Endothelial cell of umbilical vein (primary cell): ENCODE measurements around the gene CCDC40. TPM values are rescaled to one million over a fixed set of nuclear protein-coding genes. Genes with fewer than 3 reads are reported as not detected.

ENCODE experiments used
- BruUV-seq: library from RNA; stranded (reverse); fragments of 400-500 nt; replicated peaks from 2 replicates; lab custom pipeline; 2021; lab: Mats Ljungman, UMichigan
- CTCF ChIA-PET: fragments of 300-600, 350-600 bp; sonication (Branson Sonifier 250); formaldehyde crosslinking; loops from one replicate; lab custom pipeline; 2021; ENCODE audit warnings: antibody characterized with exemption, inconsistent platforms; lab: Charles Lee
- POLR2A ChIA-PET: fragments of 300-600, 350-600 bp; sonication (Branson Sonifier 250); formaldehyde crosslinking; loops from one replicate; lab custom pipeline; 2021; ENCODE audit warnings: antibody characterized with exemption, inconsistent platforms; lab: Charles Lee
- DNase-seq: peaks from one replicate; pipeline ENCODE4 v3.0.0-alpha.2; 2011; ENCODE audit warnings: low read depth, low spot score
- FAIRE-seq: peaks from 2 replicates; lab custom pipeline; 2011; peaks lifted over from hg19 to GRCh38; lab: Jason Lieb, UNC
- H2AFZ ChIP-seq: 2 replicates; pipeline ENCODE4 v1.6.0; 2012; ENCODE audit warnings: low read depth, low read length, control low read depth, inconsistent platforms
- H3K27ac ChIP-seq: 2 replicates; pipeline ENCODE4 v1.5.1; 2011; ENCODE audit warnings: low read depth, mild to moderate bottlenecking, control low read depth, low read length, moderate library complexity; ENCODE audit not compliant: insufficient read depth
- H3K27me3 ChIP-seq, 2 experiments: 2 replicates each; pipeline versions ENCODE4 v1.6.0 to v1.6.1; 2011; ENCODE audit warnings: low read length in 2 of 2, mixed read lengths in 1 of 2; ENCODE audit not compliant: control insufficient read depth in 2 of 2, insufficient read depth in 2 of 2
- H3K36me3 ChIP-seq, 2 experiments: 2 replicates in 1 of 2; 3 replicates in 1 of 2; pipeline ENCODE4 v1.5.1; 2011; ENCODE audit warnings: low read length in 2 of 2, mild to moderate bottlenecking in 1 of 2, moderate library complexity in 1 of 2; ENCODE audit not compliant: control insufficient read depth in 2 of 2, insufficient read depth in 2 of 2; ENCODE audit errors: extremely low read depth in 1 of 2
- H3K4me1 ChIP-seq: 3 replicates; pipeline ENCODE4 v1.5.1; 2011; ENCODE audit warnings: mild to moderate bottlenecking, low read length; ENCODE audit not compliant: control insufficient read depth, insufficient read depth; ENCODE audit errors: extremely low read depth
- H3K4me2 ChIP-seq: 2 replicates; pipeline ENCODE4 v1.6.1; 2011; ENCODE audit warnings: low read length, control low read depth, mixed read lengths; ENCODE audit not compliant: insufficient read depth
- H3K4me3 ChIP-seq, 3 experiments: fragments of 200-600 bp in 1 of 3; sonication (generic), shearing (Covaris generic) in 1 of 3; replicated peaks in 1 of 3; 2 replicates each; pipeline ENCODE4 v1.5.1; 2011 to 2016; ENCODE audit warnings: control low read depth in 3 of 3, low read length in 3 of 3, mild to moderate bottlenecking in 2 of 3, inconsistent platforms in 1 of 3, low read depth in 1 of 3, moderate library complexity in 1 of 3; ENCODE audit not compliant: insufficient read depth in 1 of 3
- H3K79me2 ChIP-seq: 2 replicates; pipeline ENCODE4 v1.6.0; 2012; ENCODE audit warnings: low read length, inconsistent platforms; ENCODE audit not compliant: control insufficient read depth, insufficient read depth
- H3K9ac ChIP-seq: replicated peaks from 2 replicates; pipeline ENCODE3; 2011; ENCODE audit warnings: low read length, control low read depth; ENCODE audit not compliant: insufficient read depth; ENCODE audit errors: extremely low read depth
- H3K9me1 ChIP-seq: replicated peaks from 3 replicates; pipeline ENCODE4 v1.6.0; 2011; ENCODE audit warnings: mild to moderate bottlenecking, low read length; ENCODE audit not compliant: control insufficient read depth, insufficient read depth; ENCODE audit errors: extremely low read depth
- H3K9me3 ChIP-seq: replicated peaks from 2 replicates; pipeline ENCODE4 v1.5.1; 2012; ENCODE audit warnings: low read length, inconsistent platforms; ENCODE audit not compliant: control insufficient read depth, insufficient read depth
- H4K20me1 ChIP-seq: replicated peaks from 2 replicates; pipeline ENCODE3; 2011; ENCODE audit warnings: mild to moderate bottlenecking, low read length; ENCODE audit not compliant: control insufficient read depth, insufficient read depth; ENCODE audit errors: extremely low read depth
- EZH2 ChIP-seq: IDR thresholded peaks from 2 replicates; pipeline ENCODE4 v1.6.1; 2012; ENCODE audit warnings: borderline replicate concordance, low read depth, mild to moderate bottlenecking, moderate library complexity, low read length, inconsistent platforms; ENCODE audit not compliant: severe bottlenecking
- FOS ChIP-seq: IDR thresholded peaks from 2 replicates; pipeline ENCODE4 v1.6.1; 2011; ENCODE audit warnings: mild to moderate bottlenecking, low read length, moderate library complexity, borderline replicate concordance; ENCODE audit not compliant: insufficient read depth
- GATA2 ChIP-seq: IDR thresholded peaks from 2 replicates; pipeline ENCODE4 v1.7.0; 2011; ENCODE audit warnings: low read depth, mild to moderate bottlenecking, moderate library complexity, mixed read lengths, low read length; ENCODE audit not compliant: insufficient read length, insufficient read depth
- JUN ChIP-seq: IDR thresholded peaks from 2 replicates; pipeline ENCODE4 v1.6.1; 2011; ENCODE audit warnings: borderline replicate concordance, low read depth; ENCODE audit not compliant: insufficient read length, insufficient read depth
- MAX ChIP-seq: IDR thresholded peaks from 2 replicates; pipeline ENCODE4 v1.6.1; 2011; ENCODE audit not compliant: insufficient read depth, insufficient read length
- MYC ChIP-seq: IDR thresholded peaks from one replicate; pipeline ENCODE4 v1.6.1; 2011; ENCODE audit warnings: mild to moderate bottlenecking, low read depth, low read length
- POLR2A ChIP-seq: IDR thresholded peaks from 2 replicates; pipeline ENCODE4 v1.6.1; 2012; ENCODE audit warnings: low read depth, mild to moderate bottlenecking, control low read depth, low read length
- dilution Hi-C: fragments of 300-500 bp; cut with MboI; formaldehyde crosslinking; loops from one replicate; pipeline ENCODE4 v1.15.0; 2019; ENCODE audit warnings: low sequenced_read_pairs; ENCODE audit not compliant: extremely low pct_ligation_motif_present
- intact Hi-C: fragments of 100-400 bp; cut with micrococcal nuclease; formaldehyde crosslinking; loops from one replicate; pipeline ENCODE4 v1.10.0; 2022
- polyA plus RNA-seq, 4 experiments: library from polyadenylated mRNA; depleted of rRNA in 3 of 4; stranded (reverse) in 3 of 4; unstranded in 1 of 4; fragments of >200 nt; gene quantifications; 2 replicates each; pipeline versions ENCODE4 v1.2.1 to v1.2.3, GENCODE V29; 2011 to 2012; ENCODE audit warnings: missing spikeins in 1 of 4
- total RNA-seq: library from RNA; stranded (reverse); gene quantifications from 2 replicates; pipeline ENCODE4 v1.2.3, GENCODE V29; 2021
- TF ChIP-seq, protein P1 (sequence below), 2 donors: IDR thresholded peaks; 1 replicate in 1 of 2; 2 replicates in 1 of 2; pipeline ENCODE4 v1.5.1; 2011; ENCODE audit warnings: low read length in 2 of 2, mild to moderate bottlenecking in 2 of 2, moderate library complexity in 2 of 2, control low read depth in 1 of 2, inconsistent platforms in 1 of 2, low read depth in 1 of 2; ENCODE audit not compliant: insufficient read depth in 1 of 2; ENCODE audit errors: extremely low read depth in 1 of 2

CCDC40 gene
- total and polyA plus RNA-seq, 2 donors (not counting 3 experiments of a cell fraction or from before 2014, with no cell fraction given), result 1.4 to 5.5 TPM

- Histone ChIP-seq H3K27me3 (no peaks in the 10 kb centered on the region), H2AFZ (no peak overlapping the region), H3K9me1 (no peaks in the 10 kb centered on the region), H3K36me3 (no peaks in the 10 kb centered on the region), H3K9ac (no peak overlapping the region), H3K9me3 (no peaks in the 10 kb centered on the region), H3K4me2 (no peak overlapping the region), H4K20me1 (no peaks in the 10 kb centered on the region), H3K4me3 (no peak overlapping the region), H3K27ac (no peak overlapping the region), H3K4me1 (no peaks in the 10 kb centered on the region), H3K79me2 (no peaks in the 10 kb centered on the region)
- FAIRE-seq, result no peak
- intact Hi-C loops, result no loop called here
- DNase-seq, result no peak
- TF ChIP-seq EZH2 (no peak), MAX (no peak), POLR2A (no peak), FOS (no peak), JUN (no peak), MYC (no peak), GATA2 (no peak)
- TF ChIP-seq, protein P1, sequence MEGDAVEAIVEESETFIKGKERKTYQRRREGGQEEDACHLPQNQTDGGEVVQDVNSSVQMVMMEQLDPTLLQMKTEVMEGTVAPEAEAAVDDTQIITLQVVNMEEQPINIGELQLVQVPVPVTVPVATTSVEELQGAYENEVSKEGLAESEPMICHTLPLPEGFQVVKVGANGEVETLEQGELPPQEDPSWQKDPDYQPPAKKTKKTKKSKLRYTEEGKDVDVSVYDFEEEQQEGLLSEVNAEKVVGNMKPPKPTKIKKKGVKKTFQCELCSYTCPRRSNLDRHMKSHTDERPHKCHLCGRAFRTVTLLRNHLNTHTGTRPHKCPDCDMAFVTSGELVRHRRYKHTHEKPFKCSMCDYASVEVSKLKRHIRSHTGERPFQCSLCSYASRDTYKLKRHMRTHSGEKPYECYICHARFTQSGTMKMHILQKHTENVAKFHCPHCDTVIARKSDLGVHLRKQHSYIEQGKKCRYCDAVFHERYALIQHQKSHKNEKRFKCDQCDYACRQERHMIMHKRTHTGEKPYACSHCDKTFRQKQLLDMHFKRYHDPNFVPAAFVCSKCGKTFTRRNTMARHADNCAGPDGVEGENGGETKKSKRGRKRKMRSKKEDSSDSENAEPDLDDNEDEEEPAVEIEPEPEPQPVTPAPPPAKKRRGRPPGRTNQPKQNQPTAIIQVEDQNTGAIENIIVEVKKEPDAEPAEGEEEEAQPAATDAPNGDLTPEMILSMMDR (IDR thresholded peaks at IDR 0.05; ENCODE audit: extremely low read depth in 1 of 2, insufficient read depth in 1 of 2, low read depth in 1 of 2, low read length in 2 of 2), result no peak
- dilution Hi-C loops, result no loop called here
- ChIA-PET POLR2A (no interaction called here), CTCF (interaction anchor here (1.8 to 3.8 kb wide), 2 partner anchors 9 to 10 kb away, joined by 5 to 23 read pairs; partner anchors contain the start of gene GAA)
- BruUV-seq, result no TSS peak
Measured at GRCh38 chr17:80091376-80091775, 54.9 kb downstream of the CCDC40 start.
